ENCODE data around the gene FHIT. TPM values are rescaled to one million over a fixed set of nuclear protein-coding genes. Genes with fewer than 3 reads are reported as not detected.

The FHIT gene
- total RNA-seq, 1 donor, result 16.9 TPM

DNA sequence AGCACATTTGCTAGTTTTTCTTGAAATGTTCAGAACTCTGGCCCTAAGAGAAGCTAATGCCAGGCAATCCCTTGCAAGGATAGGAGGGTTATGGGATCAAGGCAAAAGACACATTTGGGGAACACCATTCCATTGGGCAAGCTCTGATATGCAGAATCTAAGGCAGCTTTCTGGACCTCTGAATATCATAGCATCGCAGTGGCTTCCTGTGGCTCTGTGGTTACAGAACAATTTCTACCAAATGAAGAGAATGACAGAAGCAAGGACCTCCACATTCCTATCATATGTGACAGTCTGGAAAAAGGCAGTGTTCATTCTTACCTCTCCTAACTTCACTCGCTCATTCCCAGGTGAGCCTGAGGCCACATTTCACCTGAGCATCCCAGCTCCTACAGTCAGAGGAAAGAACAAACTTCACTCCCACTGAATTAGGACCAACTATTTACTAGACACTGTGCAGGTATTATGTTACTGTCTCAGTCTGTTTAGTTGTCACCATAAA lies 1365.3 kb downstream of the FHIT start:
- no peak overlapping the region for H3K4me3 ChIP-seq (ENCODE audit: low read length)
- H3K4me1 ChIP-seq (ENCODE audit: insufficient read depth, low read length), result peaks cover 3% of the 10 kb centered on the region
- no peaks in the 10 kb centered on the region for H3K9me3 ChIP-seq (ENCODE audit: low read depth, low read length)
- no peaks in the 10 kb centered on the region for H3K27me3 ChIP-seq (ENCODE audit: insufficient read depth, low read length)

DNA sequence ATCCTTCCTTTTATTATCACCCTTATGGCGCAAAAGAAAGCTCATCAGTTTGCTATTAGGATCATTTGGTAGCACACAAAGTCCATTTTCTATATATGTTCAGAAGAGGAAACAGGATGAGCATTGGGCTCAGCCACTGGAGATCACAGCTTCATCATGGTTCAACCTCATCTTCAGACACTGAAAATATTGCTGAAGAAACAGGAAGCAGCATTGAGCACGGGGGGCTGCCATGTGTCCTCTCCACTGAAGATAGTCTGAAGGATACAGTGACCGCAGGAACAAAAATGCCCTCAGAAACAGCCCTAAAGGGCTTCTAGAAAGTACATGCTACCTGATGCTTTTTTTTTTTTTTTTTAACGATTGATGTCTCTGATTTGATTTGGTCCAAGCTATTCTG lies 1366.2 kb downstream of the FHIT start:
- Histone ChIP-seq H3K4me1 (ENCODE audit: insufficient read depth, low read length) (peaks cover 3% of the 10 kb centered on the region), H3K9me3 (ENCODE audit: low read depth, low read length) (no peaks in the 10 kb centered on the region), H3K4me3 (ENCODE audit: low read length) (no peak overlapping the region), H3K27me3 (ENCODE audit: insufficient read depth, low read length) (no peaks in the 10 kb centered on the region)

- Histone ChIP-seq H3K4me3 (ENCODE audit: low read length) (no peak overlapping the region), H3K9me3 (ENCODE audit: low read depth, low read length) (no peaks in the 10 kb centered on the region), H3K27me3 (ENCODE audit: insufficient read depth, low read length) (no peaks in the 10 kb centered on the region), H3K4me1 (ENCODE audit: insufficient read depth, low read length) (peaks cover 3% of the 10 kb centered on the region)
These were observed 1366.8 kb downstream of the FHIT start for GRCh38 chr3:59884409-59884808.

GRCh38 chr3:59882746-59883145 lies 1368.5 kb downstream of the FHIT start:
- Histone ChIP-seq H3K4me1 (ENCODE audit: insufficient read depth, low read length) (peaks cover 3% of the 10 kb centered on the region), H3K9me3 (ENCODE audit: low read depth, low read length) (no peaks in the 10 kb centered on the region), H3K4me3 (ENCODE audit: low read length) (no peak overlapping the region), H3K27me3 (ENCODE audit: insufficient read depth, low read length) (no peaks in the 10 kb centered on the region)

DNA sequence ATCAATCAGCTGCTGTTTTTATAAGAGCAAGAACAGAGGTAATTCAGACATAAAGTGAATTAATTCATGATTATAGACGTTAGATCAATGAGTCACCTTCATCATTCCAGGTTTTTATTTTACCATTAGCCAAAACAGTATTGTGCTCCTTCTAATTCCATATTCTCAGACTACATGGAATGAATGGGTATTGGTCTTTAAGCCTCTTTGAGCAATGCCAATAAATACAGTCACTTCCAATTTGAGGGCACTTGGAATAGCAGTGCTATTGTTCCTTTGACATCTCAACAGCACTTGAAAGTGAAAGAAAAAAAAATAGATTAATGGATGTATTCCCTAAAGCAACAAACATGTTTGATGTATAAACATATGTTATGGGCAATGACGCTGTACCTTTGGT lies 1370.5 kb downstream of the FHIT start:
- H3K4me1 ChIP-seq (ENCODE audit: insufficient read depth, low read length), result peaks cover 3% of the 10 kb centered on the region
- H3K9me3 ChIP-seq (ENCODE audit: low read depth, low read length), result no peaks in the 10 kb centered on the region
- no peak overlapping the region for H3K4me3 ChIP-seq (ENCODE audit: low read length)
- no peaks in the 10 kb centered on the region for H3K27me3 ChIP-seq (ENCODE audit: insufficient read depth, low read length)

DNA sequence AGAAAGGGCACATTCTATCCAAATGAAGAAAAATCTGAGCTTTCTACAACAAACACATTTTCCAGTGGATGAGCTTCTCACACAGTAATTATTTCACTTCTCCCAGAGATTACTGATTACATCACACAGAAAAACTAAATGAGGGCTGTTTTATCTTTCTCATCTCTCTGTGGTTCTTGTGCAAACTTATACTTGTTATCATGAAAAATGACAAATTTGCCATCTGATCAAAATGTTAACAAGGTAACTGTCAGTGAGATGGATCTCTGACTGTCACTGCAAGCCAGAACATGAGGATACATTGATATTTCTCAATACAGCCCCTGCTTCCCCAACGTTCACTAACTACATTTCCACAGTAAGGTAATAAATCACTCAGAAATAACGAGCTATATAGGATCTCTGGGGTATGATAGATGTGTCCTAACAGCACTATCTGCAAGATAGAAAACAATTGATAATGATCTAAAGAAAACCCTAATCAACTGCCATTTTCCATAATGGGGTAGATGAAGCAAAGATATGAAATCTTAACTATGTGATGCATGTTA lies 1372.1 kb downstream of the FHIT start:
- Histone ChIP-seq H3K9me3 (ENCODE audit: low read depth, low read length) (no peaks in the 10 kb centered on the region), H3K27me3 (ENCODE audit: insufficient read depth, low read length) (no peaks in the 10 kb centered on the region), H3K4me1 (ENCODE audit: insufficient read depth, low read length) (no peaks in the 10 kb centered on the region), H3K4me3 (ENCODE audit: low read length) (no peak overlapping the region)

- H3K4me1 ChIP-seq (ENCODE audit: insufficient read depth, low read length), result peaks cover 8% of the 10 kb centered on the region
These were observed 1373.2 kb downstream of the FHIT start for GRCh38 chr3:59878038-59878427.

GRCh38 chr3:59877263-59878037 lies 1373.8 kb downstream of the FHIT start:
- Histone ChIP-seq H3K4me1 (ENCODE audit: insufficient read depth, low read length) (peaks cover 8% of the 10 kb centered on the region), H3K27me3 (ENCODE audit: insufficient read depth, low read length) (no peaks in the 10 kb centered on the region), H3K4me3 (ENCODE audit: low read length) (no peak overlapping the region), H3K9me3 (ENCODE audit: low read depth, low read length) (no peaks in the 10 kb centered on the region)

More at GRCh38 chr3:59878038-59878427, 1373.2 kb downstream of the FHIT start:
- Histone ChIP-seq H3K9me3 (ENCODE audit: low read depth, low read length) (no peaks in the 10 kb centered on the region), H3K4me3 (ENCODE audit: low read length) (no peak overlapping the region), H3K27me3 (ENCODE audit: insufficient read depth, low read length) (no peaks in the 10 kb centered on the region)

GRCh38 chr3:59876533-59877062 lies 1374.7 kb downstream of the FHIT start:
- Histone ChIP-seq H3K4me1 (ENCODE audit: insufficient read depth, low read length) (peaks cover 8% of the 10 kb centered on the region), H3K27me3 (ENCODE audit: insufficient read depth, low read length) (no peaks in the 10 kb centered on the region), H3K9me3 (ENCODE audit: low read depth, low read length) (no peaks in the 10 kb centered on the region), H3K4me3 (ENCODE audit: low read length) (no peak overlapping the region)

DNA sequence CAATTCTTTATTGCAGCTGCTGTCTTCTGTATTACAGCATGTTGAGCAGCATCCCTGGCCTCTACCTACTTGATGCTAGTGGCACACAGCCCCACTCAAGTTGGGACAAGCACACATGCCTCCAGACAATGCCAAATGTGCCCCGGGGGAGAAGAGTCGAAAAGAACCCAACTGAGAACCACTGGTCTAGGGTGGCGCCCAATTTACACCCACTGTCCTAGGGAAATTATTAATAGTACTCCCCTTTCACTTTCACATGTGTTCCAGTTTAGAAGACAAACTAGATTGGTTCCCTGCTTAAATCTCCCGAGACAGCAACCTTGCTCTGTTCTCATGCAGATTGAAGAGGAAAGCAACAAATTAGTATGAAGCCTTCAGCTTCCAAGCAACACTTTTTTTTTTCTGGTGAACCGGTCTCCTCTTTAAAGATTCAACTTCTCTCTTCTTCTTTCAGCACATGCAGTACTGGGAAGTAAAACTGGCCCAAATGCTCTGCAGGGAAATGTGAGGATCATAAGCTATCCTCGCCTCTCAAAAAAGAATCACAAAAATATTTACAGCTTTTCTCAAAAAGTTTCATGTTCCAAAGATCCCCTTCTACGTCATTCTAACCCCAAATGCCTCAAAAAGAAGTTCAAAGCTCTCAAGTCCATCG lies 1377.5 kb downstream of the FHIT start:
- Histone ChIP-seq H3K4me1 (ENCODE audit: insufficient read depth, low read length) (peaks cover 9% of the 10 kb centered on the region), H3K4me3 (ENCODE audit: low read length) (no peak overlapping the region), H3K27me3 (ENCODE audit: insufficient read depth, low read length) (no peaks in the 10 kb centered on the region), H3K9me3 (ENCODE audit: low read depth, low read length) (no peaks in the 10 kb centered on the region)

DNA sequence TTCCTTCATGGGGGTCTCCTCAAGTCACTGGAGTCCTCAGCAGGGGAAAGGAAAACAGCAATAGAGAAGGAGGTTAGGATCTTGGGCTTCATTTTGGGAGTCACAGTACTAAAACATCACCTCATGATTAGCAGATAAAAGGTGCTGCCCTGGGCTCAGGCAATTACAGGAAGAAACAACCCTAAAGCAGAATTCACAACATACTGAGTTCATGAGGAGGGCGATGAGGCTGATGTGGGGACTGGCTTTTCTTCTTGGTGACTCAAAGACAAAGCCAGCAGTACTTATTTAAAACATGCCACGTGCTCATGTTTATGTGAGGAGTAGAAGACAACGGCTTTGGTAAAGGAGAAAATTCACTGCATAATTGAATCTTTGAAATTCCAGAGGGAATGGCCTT lies 1379.1 kb downstream of the FHIT start:
- Histone ChIP-seq H3K27me3 (ENCODE audit: insufficient read depth, low read length) (no peaks in the 10 kb centered on the region), H3K4me3 (ENCODE audit: low read length) (no peak overlapping the region), H3K9me3 (ENCODE audit: low read depth, low read length) (no peaks in the 10 kb centered on the region), H3K4me1 (ENCODE audit: insufficient read depth, low read length) (peaks cover 12% of the 10 kb centered on the region)

DNA sequence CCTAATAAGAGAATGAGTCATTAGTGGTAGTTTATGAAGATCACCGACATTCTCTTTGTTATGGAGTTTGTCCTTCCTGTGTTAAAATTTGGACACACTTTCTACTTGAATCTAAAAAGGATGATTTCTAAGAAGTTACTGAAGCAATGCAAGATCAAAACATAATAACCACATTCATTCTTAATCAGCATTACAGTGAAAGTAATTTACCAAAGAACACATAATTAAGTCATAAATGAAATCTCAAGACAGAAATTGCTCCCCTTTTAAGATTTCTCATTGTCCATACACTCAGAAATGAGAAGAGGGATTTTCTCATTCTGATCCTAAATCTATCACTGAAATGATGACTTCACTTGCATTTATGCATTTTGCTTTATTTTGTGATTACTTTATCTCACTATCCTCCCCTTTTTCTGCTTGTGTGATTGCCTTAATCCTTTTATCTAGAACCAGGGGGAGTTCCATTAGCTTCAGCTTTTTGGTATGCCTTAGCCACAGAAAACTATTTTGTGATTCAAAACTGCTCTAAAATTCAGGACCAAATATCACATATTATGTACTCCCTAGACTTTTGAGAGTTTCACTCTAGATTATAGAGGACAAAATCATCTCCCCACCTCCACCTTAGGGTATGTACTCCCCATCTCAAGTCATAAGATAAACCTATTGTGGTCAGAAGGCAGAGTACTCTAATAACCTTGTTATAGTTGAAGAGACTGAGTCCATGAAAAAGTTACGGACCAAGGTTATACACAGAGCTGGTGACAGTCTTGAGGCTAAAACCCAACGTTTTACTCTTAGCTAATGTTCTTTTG lies 1383.9 kb downstream of the FHIT start:
- peaks cover 10% of the 10 kb centered on the region for H3K4me1 ChIP-seq (ENCODE audit: insufficient read depth, low read length)
- no peak overlapping the region for H3K4me3 ChIP-seq (ENCODE audit: low read length)
- no peaks in the 10 kb centered on the region for H3K27me3 ChIP-seq (ENCODE audit: insufficient read depth, low read length)
- no peaks in the 10 kb centered on the region for H3K9me3 ChIP-seq (ENCODE audit: low read depth, low read length)

- no peaks in the 10 kb centered on the region for H3K27me3 ChIP-seq (ENCODE audit: insufficient read depth, low read length)
These were observed 1385.2 kb downstream of the FHIT start for GRCh38 chr3:59866076-59866475.

DNA sequence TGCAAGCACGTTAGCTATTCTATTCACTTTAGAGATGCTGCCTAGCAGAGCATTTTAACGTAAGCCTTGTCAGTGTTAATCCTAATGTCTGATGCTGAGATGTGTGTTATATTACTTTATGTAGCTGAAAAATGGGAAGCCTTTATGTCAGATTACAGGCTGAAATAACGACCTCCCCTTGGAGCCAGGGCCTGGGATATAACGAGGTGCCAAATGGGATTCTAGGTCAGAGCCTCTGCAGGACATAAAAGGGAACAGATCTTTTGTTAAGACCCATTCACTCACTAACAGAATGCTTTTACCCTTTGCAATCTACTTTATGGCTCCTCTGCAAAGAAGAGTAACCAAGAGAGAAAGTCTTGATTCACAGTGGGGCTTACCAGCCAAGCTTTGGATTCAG lies 1385.9 kb downstream of the FHIT start:
- Histone ChIP-seq H3K4me1 (ENCODE audit: insufficient read depth, low read length) (peaks cover 10% of the 10 kb centered on the region), H3K9me3 (ENCODE audit: low read depth, low read length) (no peaks in the 10 kb centered on the region), H3K4me3 (ENCODE audit: low read length) (no peak overlapping the region), H3K27me3 (ENCODE audit: insufficient read depth, low read length) (no peaks in the 10 kb centered on the region)

More at GRCh38 chr3:59866076-59866475, 1385.2 kb downstream of the FHIT start:
- Histone ChIP-seq H3K4me3 (ENCODE audit: low read length) (no peak overlapping the region), H3K4me1 (ENCODE audit: insufficient read depth, low read length) (peaks cover 10% of the 10 kb centered on the region), H3K9me3 (ENCODE audit: low read depth, low read length) (no peaks in the 10 kb centered on the region)

Measured in mononuclear cell (primary cell).